GM12875 (cell line): ENCODE data around the gene MYO3B.

Experiments used
- H3K4me3 ChIP-seq: one replicate; pipeline ENCODE4 v1.5.1; 2011; ENCODE audit warnings: low read depth, low read length, control low read depth
- TF ChIP-seq, protein P1 (sequence below): IDR thresholded peaks from 2 replicates; pipeline ENCODE4 v1.5.1; 2011; ENCODE audit warnings: low read depth, mild to moderate bottlenecking, control low read depth, inconsistent platforms, low read length, moderate library complexity, borderline replicate concordance; ENCODE audit not compliant: insufficient read depth

The MYO3B gene

DNA sequence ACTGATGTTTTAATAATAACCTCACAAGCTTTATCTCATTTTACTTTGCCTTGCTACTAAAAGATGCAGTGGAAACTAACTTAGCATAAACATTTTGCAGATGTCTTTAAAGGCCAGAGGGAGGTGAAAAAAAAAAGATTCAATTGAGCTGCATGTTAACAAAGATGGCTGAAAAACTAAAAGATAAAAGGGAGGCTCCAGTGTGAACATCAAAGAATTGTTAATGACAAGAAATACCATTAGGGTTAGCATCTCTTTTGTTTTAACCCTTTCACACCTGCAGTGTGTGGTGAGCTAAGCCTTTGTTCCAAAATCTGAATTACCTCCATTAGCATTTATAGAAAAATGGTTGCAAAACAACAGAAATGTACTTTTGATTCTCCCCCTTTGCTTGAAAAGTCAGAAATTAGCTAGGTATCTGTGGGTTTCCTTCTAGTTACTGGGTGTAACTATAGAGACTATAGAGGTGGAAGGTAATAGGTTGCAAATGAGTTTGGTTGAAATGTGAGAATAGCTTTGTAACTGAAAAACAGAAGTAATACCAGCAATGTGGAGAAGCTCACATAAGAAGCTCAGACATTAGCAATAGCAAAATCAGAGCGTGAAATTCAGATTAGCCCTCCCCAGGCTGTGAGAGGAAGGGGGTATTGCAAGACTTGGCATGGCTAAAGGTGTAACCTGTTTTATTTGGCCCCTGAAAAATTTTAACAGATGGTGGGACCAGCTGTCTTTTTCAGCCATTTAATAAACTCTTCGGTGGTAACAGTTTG lies 502.4 kb downstream of the MYO3B start:
- TF ChIP-seq, protein P1, sequence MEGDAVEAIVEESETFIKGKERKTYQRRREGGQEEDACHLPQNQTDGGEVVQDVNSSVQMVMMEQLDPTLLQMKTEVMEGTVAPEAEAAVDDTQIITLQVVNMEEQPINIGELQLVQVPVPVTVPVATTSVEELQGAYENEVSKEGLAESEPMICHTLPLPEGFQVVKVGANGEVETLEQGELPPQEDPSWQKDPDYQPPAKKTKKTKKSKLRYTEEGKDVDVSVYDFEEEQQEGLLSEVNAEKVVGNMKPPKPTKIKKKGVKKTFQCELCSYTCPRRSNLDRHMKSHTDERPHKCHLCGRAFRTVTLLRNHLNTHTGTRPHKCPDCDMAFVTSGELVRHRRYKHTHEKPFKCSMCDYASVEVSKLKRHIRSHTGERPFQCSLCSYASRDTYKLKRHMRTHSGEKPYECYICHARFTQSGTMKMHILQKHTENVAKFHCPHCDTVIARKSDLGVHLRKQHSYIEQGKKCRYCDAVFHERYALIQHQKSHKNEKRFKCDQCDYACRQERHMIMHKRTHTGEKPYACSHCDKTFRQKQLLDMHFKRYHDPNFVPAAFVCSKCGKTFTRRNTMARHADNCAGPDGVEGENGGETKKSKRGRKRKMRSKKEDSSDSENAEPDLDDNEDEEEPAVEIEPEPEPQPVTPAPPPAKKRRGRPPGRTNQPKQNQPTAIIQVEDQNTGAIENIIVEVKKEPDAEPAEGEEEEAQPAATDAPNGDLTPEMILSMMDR: no peak
- no peak overlapping the region for H3K4me3 ChIP-seq

DNA sequence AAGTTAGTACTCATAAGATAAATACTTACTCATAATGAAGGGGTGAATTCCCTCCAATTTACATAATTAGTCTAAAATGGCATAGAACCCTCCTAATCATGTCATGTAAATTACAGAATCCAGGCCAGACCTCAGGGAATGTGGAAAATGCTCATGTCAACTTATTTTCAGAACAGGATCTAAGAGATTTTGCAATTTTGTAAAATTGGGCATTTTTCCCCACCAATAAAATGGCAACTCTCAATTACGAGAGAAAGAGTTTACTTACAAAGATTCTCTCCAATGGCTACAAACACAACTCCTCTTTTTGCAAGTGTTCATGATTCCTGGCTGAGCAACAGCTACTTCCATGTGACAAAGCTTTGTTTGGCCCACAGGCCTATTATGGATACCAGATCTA lies 503.4 kb downstream of the MYO3B start:
- H3K4me3 ChIP-seq: no peak overlapping the region
- TF ChIP-seq, protein P1: no peak

DNA sequence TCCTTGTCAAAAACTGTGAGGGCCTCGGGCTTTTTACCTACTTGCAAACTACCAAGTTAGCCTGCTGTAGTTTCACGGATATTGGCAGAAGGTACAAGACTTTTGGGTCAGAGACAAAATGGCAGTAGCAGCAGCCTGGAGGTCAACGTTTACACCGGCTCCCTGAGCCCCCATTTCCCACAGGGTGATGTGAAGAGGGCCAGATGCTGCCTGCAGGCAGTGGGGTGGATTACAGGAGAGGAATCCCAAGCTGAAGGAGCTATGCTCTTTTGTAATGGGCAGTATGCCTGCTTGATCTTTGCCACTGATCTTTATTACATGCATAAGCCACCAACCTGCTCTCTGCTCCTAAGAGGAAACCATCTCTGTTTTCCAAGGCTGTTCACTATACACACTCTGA lies 507.6 kb downstream of the MYO3B start:
- TF ChIP-seq, protein P1: no peak

DNA sequence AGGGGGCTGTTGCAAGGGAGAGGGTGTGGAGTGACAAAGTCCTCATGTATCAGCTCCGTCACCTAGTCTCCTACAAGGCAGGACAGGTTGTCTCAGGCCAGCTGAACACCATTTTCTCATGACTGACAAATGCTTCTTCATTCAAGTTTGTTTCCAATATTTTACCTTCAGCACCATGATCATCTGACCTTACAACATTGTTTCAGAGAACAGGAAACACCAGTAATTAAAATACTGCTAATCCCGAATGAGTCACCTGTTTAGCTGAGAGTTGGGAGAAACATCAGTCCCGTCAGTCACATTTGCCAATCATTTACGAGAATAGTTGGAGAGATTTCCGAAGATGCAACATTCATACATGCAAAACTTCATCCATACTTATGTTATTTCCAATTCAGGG lies 511.5 kb downstream of the MYO3B start:
- TF ChIP-seq, protein P1: no peak

More for the DNA sequence above, 507.6 kb downstream of the MYO3B start:
- H3K4me3 ChIP-seq: no peak overlapping the region

DNA sequence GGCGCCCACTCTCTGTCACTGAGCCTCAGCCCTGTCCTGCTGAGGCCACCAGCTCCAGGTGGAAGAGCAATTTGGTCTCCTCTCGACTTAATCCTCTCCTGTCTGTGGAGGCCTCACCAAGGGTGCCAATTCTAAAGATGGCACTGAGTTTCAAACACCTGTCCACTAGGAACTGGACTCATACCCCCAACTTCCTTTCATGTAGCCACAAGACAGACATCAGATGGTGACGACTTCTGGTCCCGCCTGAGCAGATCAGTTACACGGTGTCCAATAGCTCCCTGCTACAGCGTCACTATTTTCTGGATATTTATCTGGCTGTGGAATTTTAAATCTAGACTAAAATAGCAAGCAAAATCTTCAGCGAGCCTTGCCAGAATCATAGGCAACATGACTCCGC lies 512.7 kb downstream of the MYO3B start:
- TF ChIP-seq, protein P1: no peak
- no peak overlapping the region for H3K4me3 ChIP-seq

More for the DNA sequence above, 511.5 kb downstream of the MYO3B start:
- H3K4me3 ChIP-seq: no peak overlapping the region

DNA sequence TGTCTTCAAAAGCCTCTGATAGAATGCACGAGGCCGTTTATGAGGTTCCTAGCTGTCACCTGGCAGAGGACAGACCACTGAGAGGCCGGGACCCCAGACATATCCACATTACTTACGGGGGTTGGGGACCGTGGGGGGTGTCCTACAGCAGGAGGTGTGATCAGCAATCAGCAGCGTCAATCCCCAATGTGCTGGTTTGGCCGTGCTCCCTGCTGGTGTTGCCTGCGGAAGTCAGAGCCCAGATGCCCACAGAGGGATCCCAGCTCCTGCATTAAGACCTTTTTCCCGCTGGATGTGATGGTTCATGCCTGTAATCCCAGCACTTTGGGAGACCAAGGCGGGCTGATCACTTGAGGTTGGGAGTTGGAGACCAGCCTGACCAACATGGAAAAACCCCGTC lies 516.4 kb downstream of the MYO3B start:
- TF ChIP-seq, protein P1: no peak
- H3K4me3 ChIP-seq: no peak overlapping the region

DNA sequence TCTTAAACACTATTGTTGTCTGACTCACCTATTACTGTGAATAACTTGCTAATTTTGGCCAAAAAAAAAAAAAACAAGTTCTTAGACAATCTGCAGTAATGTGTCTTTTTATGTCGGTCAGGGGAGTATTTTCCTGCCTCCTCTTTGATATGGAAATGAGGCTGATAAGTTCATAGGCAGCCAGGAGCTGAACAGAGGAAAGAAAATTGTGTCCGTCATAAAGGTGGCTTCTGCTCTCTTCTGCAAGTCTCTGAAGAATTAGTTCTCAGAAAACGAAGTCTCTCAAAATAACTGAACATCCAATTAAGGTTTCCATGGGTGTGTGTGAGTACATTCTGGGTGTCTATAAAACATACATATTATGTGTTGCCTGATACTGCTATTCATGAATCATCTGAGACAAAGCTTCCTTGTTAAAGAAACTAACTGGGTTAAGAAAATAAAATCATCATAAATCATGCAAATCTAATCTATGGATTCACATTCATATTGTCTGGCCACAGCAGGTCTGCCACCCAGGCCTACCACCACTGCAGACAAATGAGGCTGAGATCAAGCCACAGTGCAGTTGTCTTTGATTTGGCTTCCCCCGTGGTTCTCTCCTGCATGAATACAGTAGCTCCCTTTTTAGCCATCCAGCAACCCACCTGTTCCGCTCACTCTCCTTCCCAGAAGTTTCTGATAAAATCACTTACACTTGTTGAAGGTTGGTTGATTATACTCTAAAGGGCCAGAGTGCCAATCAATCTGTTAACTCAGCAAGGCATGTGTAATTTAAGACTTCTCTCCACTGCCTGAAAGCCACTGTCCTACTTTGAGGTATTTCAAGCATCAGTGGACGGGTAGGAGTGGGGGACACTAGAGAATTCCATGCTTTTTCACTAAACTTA lies 517.8 kb downstream of the MYO3B start:
- TF ChIP-seq, protein P1: no peak

More for the DNA sequence above, 517.8 kb downstream of the MYO3B start:
- H3K4me3 ChIP-seq: no peak overlapping the region
